Fibroblast of the conjunctiva (primary cell): Measurements from ENCODE around the gene LGI1.
"Not testable (repeated sequence)": the region's sequence is repeated elsewhere in the genome, so short reads cannot be mapped to it uniquely, and the experiment has no call there.

Experiments
- DNase-seq: peaks from one replicate; pipeline ENCODE4 v3.0.0-alpha.2; 2010; ENCODE audit warnings: low read depth

LGI1 gene

GRCh38 chr10:93807371-93807770 lies 49.6 kb downstream of the LGI1 start:
- DNase-seq = no peak

GRCh38 chr10:93812659-93813338 lies 55.1 kb downstream of the LGI1 start:
- DNase-seq = no peak

DNA sequence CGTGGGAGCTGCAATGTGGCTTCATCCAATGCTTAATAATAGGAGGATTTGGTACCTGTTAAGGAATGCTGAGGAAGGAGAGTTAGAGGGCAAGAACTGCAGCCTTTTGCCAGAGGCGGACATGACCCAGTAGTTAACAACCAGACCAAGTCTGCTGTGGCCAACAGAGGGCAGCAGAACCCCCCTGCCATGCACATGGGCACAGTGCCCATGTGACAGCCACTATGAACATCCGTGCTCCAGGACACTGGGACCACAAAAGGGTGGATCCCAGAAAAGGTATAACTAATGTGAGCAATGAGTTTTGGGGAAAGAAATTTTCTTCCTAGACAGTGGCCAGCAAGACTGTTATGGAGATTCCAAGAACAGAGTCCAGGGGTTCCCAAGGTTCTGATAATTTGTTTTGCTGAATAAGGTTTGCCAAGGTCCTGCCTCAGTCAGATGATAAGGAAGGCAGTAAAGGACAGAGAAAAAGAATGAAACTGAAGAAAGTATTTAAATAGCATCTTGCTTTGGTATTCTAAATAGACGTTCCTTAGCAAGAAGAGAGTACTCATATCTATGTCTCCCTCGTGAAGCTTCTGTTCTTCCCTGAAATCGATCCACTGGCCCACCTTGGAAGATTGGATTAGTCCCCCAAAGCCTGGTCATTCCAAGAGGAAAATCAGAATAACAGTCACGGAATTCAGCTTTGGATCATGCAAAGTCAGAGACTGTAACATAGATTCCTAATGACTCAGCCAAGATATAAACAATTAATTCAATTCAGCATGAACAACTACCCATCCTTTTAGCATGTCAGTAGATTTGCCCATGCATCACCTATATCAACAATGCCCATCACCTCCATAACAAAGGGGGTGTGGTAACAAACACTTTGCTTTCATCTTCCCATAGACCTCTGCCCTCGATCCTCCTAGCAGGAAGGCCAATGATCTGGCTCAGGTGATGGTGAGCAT lies 56.0 kb downstream of the LGI1 start:
- DNase-seq = peak; percentile 14

DNA sequence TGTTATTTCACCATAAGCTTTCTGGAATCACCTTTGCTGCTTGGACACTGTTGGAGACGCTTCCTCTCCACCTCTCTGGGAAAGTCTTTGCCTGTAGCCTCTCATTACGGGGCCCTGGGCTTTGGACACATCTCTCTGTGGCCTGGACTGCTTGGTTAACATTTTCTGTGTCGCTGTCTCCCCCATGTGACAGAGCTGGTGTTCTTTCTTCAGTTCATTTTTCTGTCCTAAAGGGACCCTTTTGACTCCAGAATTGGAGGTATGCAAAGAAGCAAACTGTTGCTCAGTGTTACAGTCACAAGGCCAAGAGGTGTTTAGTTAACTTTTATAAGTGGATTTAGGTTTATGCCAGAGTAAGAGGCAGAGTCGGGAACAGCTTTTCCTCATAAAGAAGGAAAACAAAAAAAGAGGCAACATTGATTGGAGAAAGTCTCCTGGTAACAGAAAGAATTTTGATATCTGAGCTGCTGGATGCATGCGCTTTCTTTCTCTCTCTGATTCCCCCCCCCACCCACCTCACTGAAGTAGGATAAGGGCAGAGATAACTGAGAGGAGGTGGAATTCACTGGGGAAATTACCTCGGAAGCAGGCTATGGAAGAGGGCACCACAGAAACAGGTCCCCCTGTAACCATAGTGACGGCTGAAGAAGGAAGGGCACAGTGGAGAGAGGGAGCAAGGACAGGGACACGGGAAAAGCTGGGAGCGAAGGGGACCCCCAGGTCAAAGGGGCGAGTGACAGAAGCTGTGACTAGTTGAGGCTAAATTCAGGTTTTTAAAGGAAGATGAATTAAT lies 57.8 kb downstream of the LGI1 start:
- DNase-seq = peak; percentile 6

GRCh38 chr10:93816123-93816747 lies 58.5 kb downstream of the LGI1 start:
- peak; percentile 36 for DNase-seq

- DNase-seq = no peak
Measured at GRCh38 chr10:93818086-93818485, 60.4 kb downstream of the LGI1 start.

DNA sequence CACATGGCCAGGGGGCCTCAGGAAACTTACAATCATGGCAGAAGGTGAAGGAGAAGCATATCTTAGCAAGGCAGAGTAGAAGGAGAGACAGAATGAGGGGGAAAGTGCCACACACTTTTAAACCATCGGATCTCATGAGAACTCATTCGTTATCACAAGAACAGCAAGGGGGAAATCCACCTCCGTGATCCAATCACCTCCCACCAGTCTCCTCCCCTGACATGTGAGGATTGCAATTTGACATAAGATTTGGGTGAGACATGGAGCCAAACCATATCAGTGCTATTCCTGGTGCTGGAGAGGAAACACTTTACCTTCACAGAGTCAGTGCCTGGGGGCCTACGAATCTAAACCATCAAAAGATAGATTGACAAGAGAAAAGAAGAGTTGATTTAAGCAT lies 61.8 kb downstream of the LGI1 start:
- DNase-seq = no peak

GRCh38 chr10:93820434-93820833 lies 62.7 kb downstream of the LGI1 start:
- DNase-seq = no peak

DNA sequence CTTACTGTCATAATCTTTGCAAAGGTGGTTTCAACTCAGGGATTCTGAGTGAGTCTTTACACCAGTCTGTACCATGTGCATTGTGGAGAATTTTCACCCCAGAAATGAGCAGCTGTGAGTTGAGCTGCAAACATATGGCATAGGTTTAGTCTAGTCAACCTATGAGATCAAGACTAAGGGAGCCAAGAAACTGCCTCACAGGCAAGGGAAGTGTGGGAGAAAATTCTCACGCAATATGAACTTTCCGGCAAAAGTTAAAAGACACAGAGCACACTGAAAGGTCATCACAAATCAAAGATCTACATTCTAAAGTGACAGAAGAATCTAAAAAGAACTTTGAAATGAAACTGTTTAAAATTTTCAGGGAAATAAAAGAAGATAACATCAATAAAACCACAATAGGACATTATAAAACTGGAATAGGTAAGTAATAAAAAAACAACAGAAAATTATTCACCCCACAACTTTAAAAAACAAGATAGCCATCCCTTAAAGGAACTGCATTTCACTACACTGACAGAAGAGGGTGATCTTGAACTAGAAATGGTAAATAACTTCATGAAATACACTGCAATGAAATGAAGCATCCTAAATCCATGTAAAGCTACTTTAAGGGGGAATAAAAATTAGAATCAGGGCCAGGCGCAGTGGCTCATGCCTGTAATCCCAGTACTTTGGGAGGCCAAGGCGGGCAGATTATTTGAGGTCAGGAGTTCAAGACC lies 63.5 kb downstream of the LGI1 start:
- peak; percentile 35 for DNase-seq

- no peak for DNase-seq
Measured at GRCh38 chr10:93826355-93826754, 68.6 kb downstream of the LGI1 start.

DNA sequence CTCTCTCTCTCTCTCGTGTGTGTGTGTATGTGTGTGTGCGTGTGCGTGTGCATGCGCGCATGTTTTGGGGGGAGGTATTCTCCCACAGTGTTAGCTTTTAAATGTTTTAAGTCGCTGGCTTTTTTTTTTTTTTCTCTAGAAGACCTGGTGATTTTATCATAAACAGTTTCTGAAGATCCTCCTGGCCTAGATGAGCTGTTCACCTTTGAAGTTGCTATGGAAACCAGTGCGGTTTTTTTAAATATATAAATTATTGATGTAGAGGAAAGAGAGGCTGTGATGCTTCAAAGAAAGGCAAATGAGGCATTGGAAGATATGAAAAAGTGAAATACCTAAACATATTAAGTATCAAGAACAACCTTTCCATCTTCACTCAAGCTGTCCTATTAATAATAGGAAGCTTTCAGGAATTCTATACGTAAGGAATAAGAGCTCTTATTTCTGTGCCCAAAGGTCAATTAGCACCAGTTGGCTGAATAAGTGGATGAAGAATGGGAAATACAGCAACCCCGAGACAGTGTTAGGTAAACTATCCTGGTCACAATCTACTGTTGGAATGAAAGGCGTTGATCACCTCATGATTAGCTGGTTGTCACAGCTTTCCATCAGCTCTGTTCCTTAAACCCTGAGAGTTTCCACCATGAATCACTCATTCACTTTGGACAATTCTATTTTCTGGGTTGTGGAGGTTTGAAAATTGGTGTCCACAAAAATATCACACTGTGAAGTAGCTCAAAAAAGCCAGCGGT lies 69.5 kb downstream of the LGI1 start:
- DNase-seq = no peak

GRCh38 chr10:93831065-93831464 lies 73.3 kb downstream of the LGI1 start:
- DNase-seq = not testable (repeated sequence)

DNA sequence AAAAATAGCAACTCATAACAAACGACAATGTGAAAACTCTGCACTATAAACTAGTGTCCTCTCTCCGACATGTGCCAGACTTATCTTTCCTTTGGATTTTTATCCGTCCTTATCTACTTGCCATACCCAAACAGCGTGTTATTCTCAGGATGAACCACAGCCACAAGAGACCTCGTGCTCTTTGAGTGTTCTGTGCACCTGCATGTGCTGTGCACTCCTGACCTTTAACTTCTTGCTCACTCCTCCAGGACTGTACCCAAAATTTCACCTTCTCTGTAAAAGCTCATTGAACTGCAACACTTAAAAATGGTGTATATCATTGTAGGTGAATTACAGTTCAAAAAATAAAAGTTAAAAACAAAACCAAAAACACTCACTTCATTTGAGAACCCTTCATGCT lies 78.0 kb downstream of the LGI1 start:
- no peak for DNase-seq

- no peak for DNase-seq
Measured at GRCh38 chr10:93837822-93838221, 80.1 kb downstream of the LGI1 start.

DNA sequence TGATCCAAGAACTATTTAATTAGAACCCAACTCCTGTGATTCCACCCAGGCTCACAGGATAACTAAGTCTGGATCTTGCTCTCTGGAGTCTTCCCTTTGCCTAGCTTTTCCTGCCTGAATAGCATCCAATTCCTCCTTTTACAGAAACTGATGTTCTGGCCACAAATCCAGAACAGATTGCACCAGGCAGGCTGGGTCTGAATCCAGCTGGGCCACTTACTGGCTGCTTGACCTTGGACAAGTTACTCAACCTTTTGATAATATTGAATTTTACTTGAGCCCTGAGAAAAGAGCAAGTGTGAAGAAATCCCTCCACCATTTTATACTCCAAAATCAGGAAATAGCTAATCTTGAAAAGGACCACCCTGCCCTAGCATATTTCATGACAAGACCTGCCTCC lies 80.5 kb downstream of the LGI1 start:
- no peak for DNase-seq

DNA sequence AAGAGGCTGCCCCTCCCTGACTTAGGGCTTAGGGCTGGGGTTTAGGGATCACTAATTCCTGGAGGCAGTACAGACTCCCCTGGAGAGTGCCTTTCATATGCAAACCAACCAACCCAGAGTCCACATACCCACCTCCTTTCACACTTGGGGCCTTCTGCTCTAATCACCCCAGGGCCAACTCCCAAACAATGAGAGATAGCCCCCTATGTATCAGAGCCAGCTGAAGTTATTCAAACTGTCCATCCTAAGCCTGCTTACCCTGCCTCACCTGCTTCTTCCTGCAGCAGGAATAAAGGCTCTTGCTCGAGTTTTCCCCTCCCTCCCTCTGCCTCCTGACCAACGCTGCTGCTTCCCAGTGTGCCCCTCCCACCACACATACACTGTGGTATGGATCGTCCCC lies 84.2 kb downstream of the LGI1 start:
- no peak for DNase-seq

DNA sequence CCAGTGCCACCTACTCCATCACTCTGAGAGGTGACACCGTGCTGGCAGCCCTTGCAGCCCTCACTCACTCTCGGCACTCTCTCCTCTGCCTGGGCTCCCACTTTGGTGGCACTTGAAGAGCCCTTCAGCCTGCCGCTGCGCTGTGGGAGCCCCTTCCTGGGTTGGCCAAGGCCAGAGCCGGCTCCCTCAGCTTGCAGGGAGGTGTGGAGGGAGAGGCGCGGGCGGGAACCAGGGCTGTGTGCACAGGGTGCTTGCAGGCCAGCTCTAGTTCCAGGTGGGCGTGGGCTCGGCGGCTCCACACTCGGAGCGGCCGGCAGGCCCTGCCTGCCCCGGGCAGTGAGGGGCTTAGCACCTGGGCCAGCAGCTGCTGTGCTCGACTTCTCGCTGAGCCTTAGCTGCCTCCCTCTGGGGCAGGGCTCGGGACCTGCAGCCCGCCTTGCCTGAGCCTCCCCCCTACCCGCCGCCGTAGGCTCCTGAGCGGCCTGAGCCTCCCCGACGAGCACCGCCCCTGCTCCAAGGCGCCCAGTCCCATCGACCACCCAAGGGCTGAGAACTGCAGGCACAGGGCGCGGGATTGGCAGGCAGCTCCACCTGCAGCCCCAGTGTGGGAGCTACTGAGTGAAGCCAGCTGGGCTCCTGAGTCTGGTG lies 87.4 kb downstream of the LGI1 start:
- no peak for DNase-seq
